ENCODE measurements around the gene SDR42E1.

The SDR42E1 gene

GRCh38 chr16:81995651-81996050, 15.6 kb downstream of the SDR42E1 start:
- no peak overlapping the region for H3K27ac ChIP-seq (ENCODE audit: low read length)
- DNase-seq, result no peak
- H3K36me3 ChIP-seq (replicated peaks; ENCODE audit: insufficient read depth, low read length), result no peaks in the 10 kb centered on the region
- no peak overlapping the region for H2AFZ ChIP-seq (ENCODE audit: low read length)
- H4K20me1 ChIP-seq (ENCODE audit: insufficient read depth, low read length), result no peaks in the 10 kb centered on the region
- no peaks in the 10 kb centered on the region for H3K27me3 ChIP-seq (replicated peaks; ENCODE audit: insufficient read depth, low read length)
- H3K79me2 ChIP-seq (ENCODE audit: low read length), result no peaks in the 10 kb centered on the region
- H3K4me2 ChIP-seq (ENCODE audit: low read depth, low read length), result no peak overlapping the region
- no peak overlapping the region for H3K9ac ChIP-seq (ENCODE audit: low read length)
- H3K9me2 ChIP-seq (replicated peaks; ENCODE audit: insufficient read depth, low read length), result no peaks in the 10 kb centered on the region
- H3K9me3 ChIP-seq (replicated peaks; ENCODE audit: insufficient read depth, low read length), result no peaks in the 10 kb centered on the region
- no peaks in the 10 kb centered on the region for H3K4me1 ChIP-seq (ENCODE audit: low read length)
- H3K4me3 ChIP-seq (ENCODE audit: low read length), result no peak overlapping the region
- TF ChIP-seq CTCF (IDR thresholded peaks at IDR 0.05; ENCODE audit: low read length), result no peak
- no peak for TF ChIP-seq EZH2phosphoT487 (IDR thresholded peaks at IDR 0.05; ENCODE audit: low read length)
- TF ChIP-seq EZH2 (optimal IDR thresholded peaks at IDR 0.05; ENCODE audit: low read depth, low read length), result no peak
- H3F3A ChIP-seq (ENCODE audit: insufficient read depth, low read length), result no peaks in the 10 kb centered on the region

GRCh38 chr16:81994485-81994884, 16.8 kb downstream of the SDR42E1 start:
- H3K79me2 ChIP-seq (ENCODE audit: low read length), result no peaks in the 10 kb centered on the region
- no peak overlapping the region for H3K9ac ChIP-seq (ENCODE audit: low read length)
- H3K9me3 ChIP-seq (replicated peaks; ENCODE audit: insufficient read depth, low read length), result no peaks in the 10 kb centered on the region
- no peaks in the 10 kb centered on the region for H3F3A ChIP-seq (ENCODE audit: insufficient read depth, low read length)
- no peak overlapping the region for H2AFZ ChIP-seq (ENCODE audit: low read length)
- no peaks in the 10 kb centered on the region for H3K27me3 ChIP-seq (replicated peaks; ENCODE audit: insufficient read depth, low read length)
- no peak overlapping the region for H3K27ac ChIP-seq (ENCODE audit: low read length)
- no peaks in the 10 kb centered on the region for H3K9me2 ChIP-seq (replicated peaks; ENCODE audit: insufficient read depth, low read length)
- no peaks in the 10 kb centered on the region for H4K20me1 ChIP-seq (ENCODE audit: insufficient read depth, low read length)
- H3K4me2 ChIP-seq (ENCODE audit: low read depth, low read length), result no peak overlapping the region
- H3K4me3 ChIP-seq (ENCODE audit: low read length), result no peak overlapping the region
- DNase-seq, result no peak
- H3K4me1 ChIP-seq (ENCODE audit: low read length), result no peaks in the 10 kb centered on the region
- TF ChIP-seq EZH2 (optimal IDR thresholded peaks at IDR 0.05; ENCODE audit: low read depth, low read length), result no peak
- TF ChIP-seq EZH2phosphoT487 (IDR thresholded peaks at IDR 0.05; ENCODE audit: low read length), result no peak
- peak; percentile 15; the same call in 1 of the 2 replicates for TF ChIP-seq CTCF (IDR thresholded peaks at IDR 0.05; ENCODE audit: low read length)
- no peaks in the 10 kb centered on the region for H3K36me3 ChIP-seq (replicated peaks; ENCODE audit: insufficient read depth, low read length)

GRCh38 chr16:81992859-81993258, 18.4 kb downstream of the SDR42E1 start:
- H3F3A ChIP-seq (ENCODE audit: insufficient read depth, low read length), result no peaks in the 10 kb centered on the region
- no peak overlapping the region for H3K9ac ChIP-seq (ENCODE audit: low read length)
- H2AFZ ChIP-seq (ENCODE audit: low read length), result no peak overlapping the region
- no peaks in the 10 kb centered on the region for H4K20me1 ChIP-seq (ENCODE audit: insufficient read depth, low read length)
- no peak for TF ChIP-seq EZH2 (optimal IDR thresholded peaks at IDR 0.05; ENCODE audit: low read depth, low read length)
- no peak for TF ChIP-seq EZH2phosphoT487 (IDR thresholded peaks at IDR 0.05; ENCODE audit: low read length)
- no peak for TF ChIP-seq CTCF (IDR thresholded peaks at IDR 0.05; ENCODE audit: low read length)
- no peaks in the 10 kb centered on the region for H3K9me2 ChIP-seq (replicated peaks; ENCODE audit: insufficient read depth, low read length)
- no peaks in the 10 kb centered on the region for H3K4me1 ChIP-seq (ENCODE audit: low read length)
- H3K4me3 ChIP-seq (ENCODE audit: low read length), result no peak overlapping the region
- H3K27me3 ChIP-seq (replicated peaks; ENCODE audit: insufficient read depth, low read length), result no peaks in the 10 kb centered on the region
- no peaks in the 10 kb centered on the region for H3K36me3 ChIP-seq (replicated peaks; ENCODE audit: insufficient read depth, low read length)
- H3K27ac ChIP-seq (ENCODE audit: low read length), result no peak overlapping the region
- H3K79me2 ChIP-seq (ENCODE audit: low read length), result no peaks in the 10 kb centered on the region
- DNase-seq, result no peak
- H3K9me3 ChIP-seq (replicated peaks; ENCODE audit: insufficient read depth, low read length), result no peaks in the 10 kb centered on the region
- H3K4me2 ChIP-seq (ENCODE audit: low read depth, low read length), result no peak overlapping the region
